ENCODE measurements around the gene ENOX1. TPM values are rescaled to one million over a fixed set of nuclear protein-coding genes. Genes with fewer than 3 reads are reported as not detected.
A peak's percentile ranks its signal among the peaks of the same experiment; 100 is the strongest.
"Not testable (repeated sequence)": the region's sequence is repeated elsewhere in the genome, so short reads cannot be mapped to it uniquely, and the experiment has no call there.

ENOX1 gene
- not detected for total RNA-seq
- total RNA-seq: 0 to 0.15 reads per million in 2 donors

- H3K27me3 Mint-ChIP-seq: peaks cover 34% of the 10 kb centered on the region
- H3K4me3 Mint-ChIP-seq: peak within 1 kb of the TSS; percentile 89
- DNase-seq (no peak), ATAC-seq (peak; percentile 57)
- H3K36me3 Mint-ChIP-seq (ENCODE audit: low read depth): no peaks in the 10 kb centered on the region
- no peaks in the 10 kb centered on the region for H3K9me3 ChIP-seq (ENCODE audit: control insufficient read depth, low read length, poor library complexity, severe bottlenecking)
- no peak within 1 kb of the TSS for H3K27ac Mint-ChIP-seq
- H3K4me1 Mint-ChIP-seq: peaks cover 3% of the 10 kb centered on the region
Measured at GRCh38 chr13:43786766-43787517, at the start of gene ENOX1. Gene ENOX1, minus strand, starts transcription at chr13:43786972.

GRCh38 chr13:43835701-43836100, 48.9 kb upstream of the ENOX1 start:
- no peak for DNase-seq
- H3K27me3 Mint-ChIP-seq: peaks cover 7% of the 10 kb centered on the region
- no peak for ATAC-seq
- no peak overlapping the region for H3K4me3 Mint-ChIP-seq
- H3K9me3 ChIP-seq (ENCODE audit: control insufficient read depth, low read length, poor library complexity, severe bottlenecking): no peaks in the 10 kb centered on the region
- H3K27ac Mint-ChIP-seq: no peak overlapping the region
- H3K4me1 Mint-ChIP-seq: no peaks in the 10 kb centered on the region
- H3K36me3 Mint-ChIP-seq (ENCODE audit: low read depth): no peaks in the 10 kb centered on the region

GRCh38 chr13:43831088-43831487, 44.3 kb upstream of the ENOX1 start:
- H3K27me3 Mint-ChIP-seq: peaks cover 21% of the 10 kb centered on the region
- H3K9me3 ChIP-seq (ENCODE audit: control insufficient read depth, low read length, poor library complexity, severe bottlenecking): no peaks in the 10 kb centered on the region
- peaks cover 3% of the 10 kb centered on the region for H3K36me3 Mint-ChIP-seq (ENCODE audit: low read depth)
- no peak for DNase-seq
- no peak for ATAC-seq
- H3K27ac Mint-ChIP-seq: no peak overlapping the region
- H3K4me3 Mint-ChIP-seq: no peak overlapping the region
- H3K4me1 Mint-ChIP-seq: no peaks in the 10 kb centered on the region

GRCh38 chr13:43830497-43830881, 43.7 kb upstream of the ENOX1 start:
- no peak for DNase-seq

GRCh38 chr13:43824656-43825055, 37.9 kb upstream of the ENOX1 start:
- not testable (repeated sequence) for H3K4me3 Mint-ChIP-seq; H3K27me3 Mint-ChIP-seq; H3K36me3 Mint-ChIP-seq (ENCODE audit: low read depth); ATAC-seq; DNase-seq; H3K4me1 Mint-ChIP-seq; H3K9me3 ChIP-seq (ENCODE audit: control insufficient read depth, low read length, poor library complexity, severe bottlenecking); H3K27ac Mint-ChIP-seq

More at GRCh38 chr13:43830497-43830881, 43.7 kb upstream of the ENOX1 start:
- no peak overlapping the region for H3K4me3 Mint-ChIP-seq
- no peak for ATAC-seq
- no peak overlapping the region for H3K27ac Mint-ChIP-seq
- peaks cover 3% of the 10 kb centered on the region for H3K36me3 Mint-ChIP-seq (ENCODE audit: low read depth)
- no peaks in the 10 kb centered on the region for H3K4me1 Mint-ChIP-seq
- H3K9me3 ChIP-seq (ENCODE audit: control insufficient read depth, low read length, poor library complexity, severe bottlenecking): no peaks in the 10 kb centered on the region
- H3K27me3 Mint-ChIP-seq: peaks cover 21% of the 10 kb centered on the region

GRCh38 chr13:43822969-43823368, 36.2 kb upstream of the ENOX1 start:
- DNase-seq (no peak), ATAC-seq (no peak)
- no peaks in the 10 kb centered on the region for H3K36me3 Mint-ChIP-seq (ENCODE audit: low read depth)
- H3K4me1 Mint-ChIP-seq: no peaks in the 10 kb centered on the region
- H3K27ac Mint-ChIP-seq: no peak overlapping the region
- no peak overlapping the region for H3K4me3 Mint-ChIP-seq
- H3K27me3 Mint-ChIP-seq: peaks cover 6% of the 10 kb centered on the region
- no peaks in the 10 kb centered on the region for H3K9me3 ChIP-seq (ENCODE audit: control insufficient read depth, low read length, poor library complexity, severe bottlenecking)

GRCh38 chr13:43816401-43816889, 29.7 kb upstream of the ENOX1 start:
- Mint-ChIP-seq H3K36me3 (ENCODE audit: low read depth) (peaks cover 3% of the 10 kb centered on the region), H3K4me3 (no peak overlapping the region), H3K27me3 (peaks cover 34% of the 10 kb centered on the region), H3K27ac (no peak overlapping the region), H3K4me1 (no peaks in the 10 kb centered on the region)
- H3K9me3 ChIP-seq (ENCODE audit: control insufficient read depth, low read length, poor library complexity, severe bottlenecking): no peaks in the 10 kb centered on the region
- DNase-seq (no peak), ATAC-seq (no peak)

GRCh38 chr13:43815204-43815603, 28.4 kb upstream of the ENOX1 start:
- Mint-ChIP-seq H3K27me3 (peaks cover 40% of the 10 kb centered on the region), H3K36me3 (ENCODE audit: low read depth) (peaks cover 3% of the 10 kb centered on the region), H3K27ac (no peak overlapping the region), H3K4me3 (no peak overlapping the region), H3K4me1 (no peaks in the 10 kb centered on the region)
- DNase-seq (no peak), ATAC-seq (no peak)
- no peaks in the 10 kb centered on the region for H3K9me3 ChIP-seq (ENCODE audit: control insufficient read depth, low read length, poor library complexity, severe bottlenecking)

GRCh38 chr13:43808676-43809075, 21.9 kb upstream of the ENOX1 start:
- Mint-ChIP-seq H3K36me3 (ENCODE audit: low read depth) (no peaks in the 10 kb centered on the region), H3K27me3 (peaks cover 33% of the 10 kb centered on the region), H3K4me3 (no peak overlapping the region), H3K27ac (no peak overlapping the region), H3K4me1 (no peaks in the 10 kb centered on the region)
- ATAC-seq: no peak
- H3K9me3 ChIP-seq (ENCODE audit: control insufficient read depth, low read length, poor library complexity, severe bottlenecking): no peaks in the 10 kb centered on the region
- no peak for DNase-seq

GRCh38 chr13:43805681-43806128, 18.9 kb upstream of the ENOX1 start:
- H3K9me3 ChIP-seq (ENCODE audit: control insufficient read depth, low read length, poor library complexity, severe bottlenecking): no peaks in the 10 kb centered on the region
- no peak overlapping the region for H3K27ac Mint-ChIP-seq
- H3K4me1 Mint-ChIP-seq: no peaks in the 10 kb centered on the region
- ATAC-seq: no peak
- no peak overlapping the region for H3K4me3 Mint-ChIP-seq
- peaks cover 19% of the 10 kb centered on the region for H3K27me3 Mint-ChIP-seq
- DNase-seq: no peak
- H3K36me3 Mint-ChIP-seq (ENCODE audit: low read depth): no peaks in the 10 kb centered on the region

- H3K9me3 ChIP-seq (ENCODE audit: control insufficient read depth, low read length, poor library complexity, severe bottlenecking): no peaks in the 10 kb centered on the region
- no peaks in the 10 kb centered on the region for H3K36me3 Mint-ChIP-seq (ENCODE audit: low read depth)
- H3K27me3 Mint-ChIP-seq: peaks cover 21% of the 10 kb centered on the region
- H3K4me3 Mint-ChIP-seq: no peak overlapping the region
- DNase-seq: no peak
- H3K27ac Mint-ChIP-seq: no peak overlapping the region
- ATAC-seq: no peak
- no peaks in the 10 kb centered on the region for H3K4me1 Mint-ChIP-seq
Measured at GRCh38 chr13:43805071-43805468, 18.3 kb upstream of the ENOX1 start.

GRCh38 chr13:43804461-43805070, 17.8 kb upstream of the ENOX1 start:
- DNase-seq (no peak), ATAC-seq (peak; percentile 46)
- H3K27ac Mint-ChIP-seq: no peak overlapping the region

GRCh38 chr13:43802511-43802910, 15.7 kb upstream of the ENOX1 start:
- DNase-seq: no peak
- Mint-ChIP-seq H3K4me3 (no peak overlapping the region), H3K36me3 (ENCODE audit: low read depth) (no peaks in the 10 kb centered on the region), H3K4me1 (peaks cover 3% of the 10 kb centered on the region), H3K27ac (no peak overlapping the region), H3K27me3 (peaks cover 15% of the 10 kb centered on the region)
- no peak for ATAC-seq
- H3K9me3 ChIP-seq (ENCODE audit: control insufficient read depth, low read length, poor library complexity, severe bottlenecking): no peaks in the 10 kb centered on the region

More at GRCh38 chr13:43804461-43805070, 17.8 kb upstream of the ENOX1 start:
- H3K36me3 Mint-ChIP-seq (ENCODE audit: low read depth): no peaks in the 10 kb centered on the region
- peaks cover 21% of the 10 kb centered on the region for H3K27me3 Mint-ChIP-seq
- H3K4me1 Mint-ChIP-seq: peaks cover 2% of the 10 kb centered on the region
- no peak overlapping the region for H3K4me3 Mint-ChIP-seq
- H3K9me3 ChIP-seq (ENCODE audit: control insufficient read depth, low read length, poor library complexity, severe bottlenecking): no peaks in the 10 kb centered on the region

Measured in T-helper 17 cell (primary cell).